ENCODE measurements around the gene DOCK11.

DNA sequence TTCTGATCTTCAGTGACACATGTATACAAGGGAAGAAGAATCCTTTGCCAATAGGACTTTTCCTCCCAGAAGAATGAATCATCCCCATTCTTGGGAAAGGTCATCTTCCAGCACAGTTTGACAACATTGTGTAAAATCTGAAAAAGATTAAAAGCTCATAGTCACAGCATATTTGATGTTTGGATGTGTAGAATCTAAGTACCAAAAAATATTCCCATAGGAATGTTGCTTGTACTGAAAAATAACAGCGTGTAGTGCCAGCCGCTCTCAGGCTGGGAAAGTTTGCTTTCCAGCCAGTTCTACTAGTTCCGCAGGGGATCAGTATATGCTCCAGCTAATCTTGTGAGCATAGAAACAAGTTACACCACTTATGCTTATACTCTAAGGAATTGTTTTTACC is 157.1 kb downstream of the DOCK11 start:
- TF ChIP-seq CTCF (IDR thresholded peaks at IDR 0.05; ENCODE audit: low read length) (no peak), EZH2 (IDR thresholded peaks at IDR 0.05; ENCODE audit: borderline replicate concordance, low read length) (no peak)
